Transverse colon (tissue), 4 donors: ENCODE data around the gene INO80D.

ENCODE experiments used
- POLR2A ChIP-seq: fragments of 450-650 bp; IDR thresholded peaks from one replicate; pipeline ENCODE4 v1.6.1; 2016; ENCODE audit warnings: antibody characterized with exemption, mild to moderate bottlenecking, moderate library complexity
- POLR2AphosphoS5 ChIP-seq, 3 donors: sonication (generic); formaldehyde crosslinking; IDR thresholded peaks; one replicate each; pipeline ENCODE4 v1.6.1; 2016; ENCODE audit warnings: antibody characterized with exemption in 3 of 3
- TF ChIP-seq, protein P1 (sequence below), 5 experiments: fragments of 200-600 bp in 3 of 5; fragments of 450-650 bp in 2 of 5; sonication (generic) in 3 of 5; IDR thresholded peaks; 1 replicate in 2 of 5; 2 replicates in 3 of 5; pipeline ENCODE4 v1.5.1; 2016 to 2017; ENCODE audit warnings: antibody characterized with exemption in 5 of 5, inconsistent platforms in 3 of 5, mild to moderate bottlenecking in 2 of 5, moderate library complexity in 1 of 5

DNA sequence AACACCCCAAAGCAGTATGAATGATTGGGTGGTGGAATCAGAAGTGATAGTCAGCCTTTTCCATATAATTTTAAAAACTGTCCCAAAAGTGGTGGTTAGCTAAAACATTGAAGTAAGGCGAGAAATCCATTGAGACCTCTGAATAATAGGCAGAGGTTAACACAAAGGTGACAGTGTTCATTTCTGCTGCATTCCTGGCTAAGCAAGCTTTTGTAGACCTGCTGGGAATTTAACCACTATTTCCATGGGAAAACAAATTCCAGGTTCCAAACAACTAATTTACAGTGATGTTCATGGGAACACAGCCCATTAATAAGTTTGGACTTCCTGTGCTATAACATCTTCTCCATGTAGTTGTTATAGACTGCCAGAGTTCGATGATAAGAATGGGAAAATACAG, 6.3 kb upstream of the INO80D start:
- TF ChIP-seq, protein P1, sequence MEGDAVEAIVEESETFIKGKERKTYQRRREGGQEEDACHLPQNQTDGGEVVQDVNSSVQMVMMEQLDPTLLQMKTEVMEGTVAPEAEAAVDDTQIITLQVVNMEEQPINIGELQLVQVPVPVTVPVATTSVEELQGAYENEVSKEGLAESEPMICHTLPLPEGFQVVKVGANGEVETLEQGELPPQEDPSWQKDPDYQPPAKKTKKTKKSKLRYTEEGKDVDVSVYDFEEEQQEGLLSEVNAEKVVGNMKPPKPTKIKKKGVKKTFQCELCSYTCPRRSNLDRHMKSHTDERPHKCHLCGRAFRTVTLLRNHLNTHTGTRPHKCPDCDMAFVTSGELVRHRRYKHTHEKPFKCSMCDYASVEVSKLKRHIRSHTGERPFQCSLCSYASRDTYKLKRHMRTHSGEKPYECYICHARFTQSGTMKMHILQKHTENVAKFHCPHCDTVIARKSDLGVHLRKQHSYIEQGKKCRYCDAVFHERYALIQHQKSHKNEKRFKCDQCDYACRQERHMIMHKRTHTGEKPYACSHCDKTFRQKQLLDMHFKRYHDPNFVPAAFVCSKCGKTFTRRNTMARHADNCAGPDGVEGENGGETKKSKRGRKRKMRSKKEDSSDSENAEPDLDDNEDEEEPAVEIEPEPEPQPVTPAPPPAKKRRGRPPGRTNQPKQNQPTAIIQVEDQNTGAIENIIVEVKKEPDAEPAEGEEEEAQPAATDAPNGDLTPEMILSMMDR (IDR thresholded peaks at IDR 0.05): no peak
- no peak for TF ChIP-seq POLR2AphosphoS5 (IDR thresholded peaks at IDR 0.05)
- no peak for TF ChIP-seq POLR2A
